GM21786 (cell line): ENCODE results near the gene PDE4D.
"Not testable (repeated sequence)": the region's sequence is repeated elsewhere in the genome, so short reads cannot be mapped to it uniquely, and the experiment has no call there.

Source experiments
- ATAC-seq: cut with Tn5 transposase; IDR thresholded peaks from one replicate; pipeline ENCODE4 v1.9.1; 2021; ENCODE audit not compliant: unreplicated experiment

The PDE4D gene

DNA sequence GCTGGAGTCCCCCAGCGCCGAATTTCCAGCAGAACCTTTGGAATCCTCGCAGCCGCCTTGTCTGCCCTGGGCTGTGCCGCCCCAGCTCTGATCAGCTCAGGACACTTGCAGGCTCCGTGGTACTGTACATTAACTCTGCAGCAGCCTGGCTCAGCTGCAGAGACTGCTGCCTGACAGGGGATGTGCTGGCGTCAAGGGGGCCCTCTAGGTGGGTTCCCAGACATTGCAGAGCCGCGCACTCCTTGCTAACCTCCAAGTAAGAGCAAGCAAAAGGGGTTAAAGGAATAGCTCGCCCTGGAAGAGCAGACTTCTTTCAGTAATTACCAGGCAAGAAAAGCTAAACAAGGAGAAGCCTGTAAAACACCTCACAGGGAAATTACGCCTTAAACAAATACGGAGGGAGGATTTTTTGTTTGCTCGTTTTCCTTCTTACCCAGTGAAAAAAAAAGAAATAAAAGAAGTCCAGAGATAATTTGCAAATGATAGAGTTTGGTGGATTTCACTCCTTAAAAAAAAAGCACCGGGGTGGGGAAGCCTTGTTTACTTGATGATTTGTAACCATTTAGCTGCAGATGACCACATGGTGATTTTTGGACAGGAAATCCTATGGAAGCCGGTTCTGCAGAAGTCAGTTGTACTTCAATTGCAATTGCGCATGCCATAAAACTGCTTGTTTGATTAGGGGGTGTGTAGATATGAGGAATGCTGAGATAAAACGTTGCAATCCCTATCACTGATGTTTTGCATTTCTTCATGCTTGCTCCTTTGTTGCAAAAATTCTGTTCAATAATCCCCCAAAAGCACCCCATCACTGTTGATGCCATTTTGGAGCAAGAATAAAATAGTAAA, 305.8 kb downstream of the PDE4D start:
- no peak for ATAC-seq

DNA sequence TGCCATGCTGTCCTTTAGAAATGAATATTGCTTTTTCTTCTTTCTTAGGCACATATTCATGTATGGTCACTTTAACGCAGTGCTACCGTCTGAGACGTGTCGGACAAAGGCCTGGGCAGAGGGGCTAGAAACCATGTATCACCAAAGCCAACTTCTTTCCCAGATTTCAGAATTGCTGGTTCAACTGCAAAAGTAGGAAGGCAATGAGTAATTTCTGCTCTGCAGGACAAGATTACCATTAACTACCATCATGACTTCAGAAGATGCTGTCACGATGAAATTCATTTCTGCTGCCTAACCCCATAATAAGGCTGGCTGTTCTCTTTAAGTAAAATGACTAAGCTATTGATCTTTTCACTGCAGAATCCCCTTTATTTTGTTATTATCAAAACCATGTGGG, 306.7 kb downstream of the PDE4D start:
- ATAC-seq: no peak

DNA sequence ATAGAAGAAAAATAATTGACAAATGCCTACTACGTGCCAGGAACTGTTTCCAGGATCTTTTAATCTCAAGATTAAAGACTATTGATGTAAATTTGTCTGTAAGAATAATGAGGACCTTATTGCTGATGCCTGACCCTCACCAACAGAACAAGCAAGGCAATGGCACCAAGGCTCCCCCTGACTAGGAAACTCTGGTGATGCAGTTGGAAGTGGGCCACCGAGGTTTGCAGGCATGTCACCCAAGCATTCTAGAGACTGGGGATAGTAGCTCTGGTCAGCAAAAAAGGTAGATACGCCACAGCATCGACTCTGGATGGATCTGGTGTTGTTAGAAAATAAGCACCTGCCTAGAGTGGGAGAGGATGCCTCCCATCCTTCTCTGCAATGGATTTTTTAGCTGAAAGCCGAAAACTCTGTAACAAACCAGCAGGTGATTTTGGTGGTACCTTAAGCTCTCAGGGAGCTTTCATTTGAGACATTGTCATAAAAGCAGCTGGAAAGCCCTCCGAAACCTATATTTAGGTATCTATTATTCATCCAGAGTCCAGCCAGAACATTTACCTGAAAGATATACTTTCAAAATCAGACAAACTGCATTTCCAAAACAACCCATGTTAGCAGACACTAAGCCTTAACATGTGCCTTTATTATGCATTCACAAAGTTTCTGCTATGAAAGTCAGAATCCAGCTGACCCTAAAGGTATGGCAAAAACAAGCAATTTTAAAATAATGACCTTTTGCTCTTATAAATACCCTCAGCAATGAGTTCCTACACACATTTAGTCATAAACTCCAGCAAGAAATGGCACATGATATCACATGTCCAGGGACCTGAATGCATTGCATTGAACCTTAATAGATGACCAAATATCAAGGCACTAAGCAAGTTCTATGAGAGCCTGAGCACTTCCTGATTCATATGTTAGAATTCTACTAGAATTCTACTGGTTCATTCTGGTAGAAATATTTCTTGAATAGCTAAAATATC, 308.4 kb downstream of the PDE4D start:
- ATAC-seq: no peak

DNA sequence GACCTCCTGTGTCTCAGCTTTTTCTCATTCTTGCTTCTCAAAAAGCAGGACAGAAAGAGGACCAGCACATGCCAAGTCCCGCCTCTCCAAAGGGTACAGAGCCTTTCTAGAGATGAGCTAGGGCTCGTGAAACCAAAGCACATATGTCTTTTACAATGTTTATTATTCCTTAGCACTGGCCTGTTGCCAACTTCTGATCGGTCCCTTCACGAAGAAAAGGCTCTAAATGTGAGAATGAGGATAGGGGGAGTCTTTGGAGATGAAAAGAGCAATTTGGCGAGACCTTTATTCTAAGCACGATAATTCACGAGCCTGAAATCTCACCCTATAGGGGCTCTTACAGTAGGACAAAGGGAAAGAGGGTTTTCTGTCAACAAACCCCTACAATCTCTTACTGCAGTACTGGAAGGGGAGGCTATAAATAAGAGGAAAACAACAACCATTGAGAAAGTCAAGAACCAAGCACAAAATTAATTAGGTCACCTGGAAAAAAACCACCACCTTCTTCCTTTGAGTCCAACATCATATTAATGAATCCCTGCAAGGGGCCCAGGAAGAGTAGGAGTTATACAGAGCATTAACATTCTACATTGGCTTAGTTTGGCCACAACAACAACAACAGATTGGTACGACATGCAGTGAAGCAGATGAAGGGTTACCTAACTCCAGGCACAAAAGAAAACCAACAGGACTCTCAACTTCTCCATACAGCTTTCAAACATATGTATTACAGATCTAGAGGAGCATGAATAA, 309.5 kb downstream of the PDE4D start:
- no peak for ATAC-seq

DNA sequence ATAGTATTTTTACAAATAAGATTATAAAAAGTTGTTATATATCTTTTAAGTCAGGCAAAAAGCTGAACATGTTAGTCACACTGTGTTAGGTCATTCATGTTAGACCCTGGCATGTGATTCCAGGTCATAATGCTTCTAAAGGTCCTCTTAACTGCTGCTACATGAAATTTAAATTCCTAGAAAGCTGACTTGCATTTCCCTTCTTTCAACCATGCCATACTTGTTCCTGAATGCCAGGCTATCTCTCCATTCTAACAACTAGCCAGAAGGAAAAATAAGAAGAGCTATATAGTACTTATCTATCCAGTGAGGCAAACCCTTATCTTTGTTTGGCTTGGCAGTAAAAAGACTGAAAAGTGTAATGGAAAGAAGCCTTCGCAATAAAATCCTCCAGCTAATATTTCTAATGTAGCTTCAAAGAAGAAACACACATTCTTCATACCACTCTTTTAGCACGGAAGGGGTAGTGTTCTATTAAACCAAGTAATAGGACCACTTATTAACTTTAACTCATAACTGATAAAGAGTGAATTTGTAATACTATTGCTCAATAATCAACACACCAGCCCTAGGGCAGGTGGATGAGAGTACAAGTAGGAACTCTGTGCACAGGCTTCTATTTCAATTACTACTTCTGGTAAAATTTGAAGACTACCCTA, 310.2 kb downstream of the PDE4D start:
- ATAC-seq: no peak

DNA sequence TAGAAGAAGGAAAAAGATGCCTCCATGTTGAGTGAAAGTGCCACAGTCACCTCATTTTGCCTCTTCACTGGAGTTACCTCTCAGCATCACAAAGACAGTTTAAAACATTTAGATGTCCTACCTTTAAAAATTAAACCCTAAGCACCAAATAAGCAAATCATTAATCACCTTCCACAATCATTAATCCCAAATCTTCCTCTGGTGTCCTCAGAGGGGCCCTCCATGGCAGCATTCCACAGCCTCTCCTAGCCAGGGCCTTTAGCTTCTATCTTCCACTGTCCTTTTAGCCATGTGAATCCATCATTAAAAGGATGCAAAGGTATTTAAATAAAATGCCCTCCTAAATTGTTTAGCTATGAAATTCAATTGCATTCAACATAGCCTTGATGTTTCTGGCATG, 310.8 kb downstream of the PDE4D start:
- no peak for ATAC-seq

DNA sequence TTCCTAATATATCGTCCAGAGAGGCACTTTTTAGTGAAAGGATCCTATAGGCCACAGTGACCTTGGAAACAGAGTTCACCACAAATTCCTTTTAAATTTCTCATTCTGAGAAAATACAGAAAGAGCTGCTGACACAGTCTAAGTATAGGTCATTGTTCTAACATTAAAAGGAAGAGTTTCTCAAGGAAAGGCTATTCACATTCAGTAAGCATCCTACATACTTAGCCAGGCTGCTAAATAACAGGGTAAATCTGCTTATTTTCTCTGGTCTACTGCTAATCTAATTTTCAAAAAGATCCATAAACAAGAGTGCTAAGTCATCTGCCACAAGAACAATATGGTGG, 313.7 kb downstream of the PDE4D start:
- ATAC-seq: no peak

DNA sequence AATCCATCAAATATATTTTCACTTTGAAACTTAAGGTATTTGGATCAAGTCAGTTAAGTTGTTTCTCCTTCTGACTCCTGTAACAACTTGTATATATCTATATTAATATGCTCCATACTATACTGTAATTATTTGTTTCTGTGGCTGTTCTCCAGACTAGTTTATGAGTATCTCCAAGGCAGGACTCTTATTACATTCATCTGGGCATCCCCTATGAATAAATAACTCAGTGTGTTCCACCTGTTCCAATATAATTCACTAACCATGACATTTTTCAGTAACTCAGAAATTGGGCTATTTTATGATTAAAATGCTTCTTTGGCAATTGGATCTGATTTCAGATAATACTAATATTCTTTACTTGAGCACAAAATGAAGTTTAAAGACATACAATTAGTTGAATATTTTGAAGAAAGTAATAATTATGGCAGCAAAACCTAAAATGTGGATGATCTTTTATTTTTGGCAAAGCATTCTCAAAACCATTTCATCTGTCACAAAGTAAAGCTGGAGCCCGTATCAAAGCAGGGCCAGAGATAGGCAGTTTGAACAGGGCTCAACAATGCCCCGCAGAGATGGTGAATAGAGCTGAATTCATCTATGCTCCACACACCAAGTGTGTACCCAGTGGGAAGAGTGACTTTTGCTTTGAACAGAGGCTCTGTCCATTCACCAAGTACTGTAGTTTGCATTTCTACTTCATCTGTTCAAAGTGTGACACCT, 314.3 kb downstream of the PDE4D start:
- ATAC-seq: no peak

DNA sequence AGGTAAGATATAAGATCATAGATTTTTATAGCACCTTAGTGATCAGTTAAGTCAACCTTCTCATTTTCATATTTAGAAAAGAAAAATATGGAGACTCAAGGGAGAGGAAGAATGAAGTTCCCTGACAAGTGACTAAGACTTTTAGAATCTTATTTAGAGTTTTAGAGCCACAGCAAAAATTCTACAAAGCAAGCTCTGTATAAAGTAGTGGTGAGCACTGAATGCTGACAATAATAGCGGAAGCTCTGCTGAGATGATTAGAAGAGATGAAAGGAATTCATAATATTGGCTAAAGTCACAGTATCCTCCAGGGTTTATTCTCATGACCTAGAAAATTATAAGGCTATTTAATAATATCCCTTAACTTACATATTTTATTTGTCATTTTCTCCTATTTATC, 316.0 kb downstream of the PDE4D start:
- no peak for ATAC-seq

DNA sequence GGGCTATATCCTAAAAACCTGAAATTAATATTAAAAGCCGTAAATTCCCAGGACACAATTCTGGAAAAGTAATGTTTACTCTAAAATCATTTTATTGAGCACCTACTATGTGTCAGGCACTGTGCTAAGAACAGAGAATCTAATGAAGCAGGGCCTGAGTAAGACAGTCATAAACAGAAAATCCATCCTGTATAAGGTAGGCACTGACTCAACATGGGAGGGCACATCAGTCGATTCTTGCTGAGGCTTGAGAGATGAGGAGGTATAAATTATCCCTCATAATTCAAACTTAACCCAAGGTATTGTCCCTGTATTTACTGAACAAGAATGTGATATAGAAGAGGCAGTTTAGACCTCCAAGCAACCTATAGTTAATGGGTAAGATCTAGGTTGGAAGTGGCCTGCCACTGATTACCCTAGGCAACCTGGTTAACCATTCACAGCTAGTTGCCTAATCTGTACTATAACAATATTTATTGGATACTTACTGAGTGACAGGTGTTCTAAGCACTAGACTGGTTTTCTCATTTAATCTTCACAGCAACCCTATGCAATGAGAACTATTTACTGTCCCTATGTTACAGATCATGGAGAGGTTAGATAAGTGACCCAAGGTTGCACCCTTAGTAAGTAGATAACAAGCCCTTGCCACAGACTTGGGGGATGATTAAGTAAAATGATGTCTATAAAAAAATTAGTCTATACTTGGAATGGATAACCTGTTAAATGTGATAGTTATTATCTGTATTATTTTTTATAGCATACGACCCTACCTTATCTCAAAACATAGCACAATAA, 317.7 kb downstream of the PDE4D start:
- no peak for ATAC-seq

DNA sequence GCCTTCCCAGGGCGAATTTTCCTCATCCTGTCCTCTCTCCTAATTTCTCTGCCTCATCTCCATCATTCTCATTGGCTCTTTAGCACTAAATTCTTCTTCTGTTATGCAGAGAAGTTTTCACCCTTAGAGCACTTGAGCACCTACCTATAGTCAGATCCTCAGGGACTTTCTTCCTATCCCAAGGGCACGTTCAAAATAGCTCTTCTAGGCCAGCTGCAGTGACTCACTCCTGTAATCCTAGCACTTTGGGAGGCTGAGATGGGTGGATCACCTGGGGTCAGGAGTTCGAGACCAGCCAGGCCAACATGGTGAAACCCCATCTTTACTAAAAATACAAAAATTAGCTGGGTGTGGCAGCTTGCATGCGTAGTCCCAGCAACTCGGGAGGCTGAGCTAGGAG, 320.0 kb downstream of the PDE4D start:
- not testable (repeated sequence) for ATAC-seq

DNA sequence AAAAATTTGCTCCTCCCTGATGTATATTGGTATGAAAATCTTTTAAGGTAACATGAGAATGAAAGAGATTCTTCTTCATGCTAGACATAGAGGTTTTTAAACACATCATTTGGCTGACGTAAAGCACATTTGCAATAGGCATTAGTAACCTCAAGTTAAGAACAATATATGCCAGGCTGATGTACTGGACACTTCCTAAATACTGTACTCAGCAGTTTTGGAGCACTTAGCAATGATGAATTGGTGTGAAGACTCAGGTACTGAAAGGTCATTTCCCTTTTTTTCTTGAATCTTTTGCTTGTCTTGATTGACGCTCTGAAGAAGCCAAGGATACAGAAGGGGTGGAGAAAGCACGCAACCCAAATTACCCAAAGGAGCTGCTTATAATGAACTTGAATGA, 322.5 kb downstream of the PDE4D start:
- ATAC-seq: no peak

DNA sequence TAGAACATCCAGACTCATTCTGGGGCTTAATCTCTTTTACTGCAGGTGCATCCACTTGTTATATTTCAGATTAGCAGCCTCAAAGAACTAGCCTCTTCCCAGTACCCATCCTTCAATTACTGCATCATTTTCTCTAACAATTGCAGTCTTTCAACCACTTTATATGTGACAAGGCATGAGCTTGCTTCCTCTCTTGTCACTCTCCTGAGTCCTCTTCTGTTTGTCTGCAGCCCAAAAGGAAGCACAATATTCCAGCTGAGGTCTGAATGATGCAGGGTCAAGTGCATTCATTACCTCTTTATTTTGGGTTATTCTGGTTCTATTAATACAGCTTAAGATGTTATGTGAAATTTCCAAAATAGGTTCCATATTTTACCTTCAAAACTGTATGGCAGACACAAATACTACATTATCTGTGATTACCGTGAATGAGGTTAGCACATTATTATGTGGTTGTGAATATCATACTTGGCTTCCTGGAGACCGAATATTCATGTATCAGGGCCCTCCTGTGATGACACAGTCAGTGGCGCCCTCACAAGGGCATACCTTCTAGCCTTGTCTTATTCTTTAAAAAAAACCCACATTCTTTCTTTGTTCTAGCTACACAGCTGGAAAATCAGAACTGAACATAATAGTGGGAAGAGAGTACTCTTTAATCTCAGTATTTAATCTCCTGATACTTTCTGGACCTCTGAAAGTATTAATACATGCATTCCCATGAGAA, 323.8 kb downstream of the PDE4D start:
- no peak for ATAC-seq

DNA sequence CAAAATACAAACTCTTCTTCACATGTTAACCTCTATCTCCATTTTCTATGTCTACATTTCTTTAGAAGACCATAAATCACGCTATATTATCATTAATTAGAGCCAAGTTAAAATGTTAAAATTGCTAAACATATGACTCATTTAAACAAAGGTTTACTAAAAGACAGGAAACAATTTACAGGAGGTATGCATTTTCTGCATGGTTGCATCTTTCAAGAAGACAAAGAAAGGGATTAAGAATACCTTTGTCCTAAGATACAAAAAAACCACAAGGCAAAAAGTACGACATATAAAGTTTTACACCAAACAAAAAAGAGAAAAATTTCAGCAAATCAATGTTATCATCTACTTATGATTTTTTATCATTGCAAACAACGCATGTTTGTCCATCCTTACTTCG, 324.4 kb downstream of the PDE4D start:
- no peak for ATAC-seq

DNA sequence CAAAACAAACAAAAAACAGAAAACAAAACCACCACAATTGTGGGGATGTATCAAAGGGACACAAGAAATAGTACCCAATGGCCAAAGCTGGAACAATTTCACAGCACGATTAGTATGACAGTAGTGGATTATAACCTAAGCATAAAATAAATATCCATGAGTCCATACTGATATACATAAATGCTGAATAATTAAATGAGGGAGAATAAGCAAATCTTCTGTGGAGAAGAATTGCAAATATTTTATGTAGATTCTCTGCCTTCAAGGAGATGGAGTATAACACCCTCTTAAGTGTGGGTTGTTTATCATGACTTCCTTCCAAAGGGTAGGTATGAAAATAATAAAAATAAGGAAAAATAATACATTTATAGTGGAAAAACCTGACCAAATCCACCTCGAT, 325.4 kb downstream of the PDE4D start:
- ATAC-seq: no peak

DNA sequence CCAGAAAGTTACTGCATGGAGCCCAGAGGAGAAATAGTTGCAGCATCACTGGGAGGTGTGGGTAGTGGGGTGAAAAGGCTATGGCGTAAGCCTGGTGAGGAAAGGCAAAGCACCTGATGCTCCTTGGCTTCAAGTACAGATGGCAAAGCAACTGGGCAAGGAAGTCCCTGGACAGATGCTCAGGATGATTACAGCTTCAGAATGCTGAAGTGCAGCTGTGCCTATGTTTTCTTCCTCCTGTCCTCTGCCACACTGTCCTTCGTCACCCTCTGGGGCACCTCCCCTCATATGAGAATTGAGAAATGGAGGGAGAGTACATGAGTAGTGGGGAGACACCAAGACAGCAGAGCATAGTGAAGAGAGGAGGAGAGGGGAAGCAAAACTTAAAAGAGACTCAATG, 328.0 kb downstream of the PDE4D start:
- ATAC-seq: no peak

DNA sequence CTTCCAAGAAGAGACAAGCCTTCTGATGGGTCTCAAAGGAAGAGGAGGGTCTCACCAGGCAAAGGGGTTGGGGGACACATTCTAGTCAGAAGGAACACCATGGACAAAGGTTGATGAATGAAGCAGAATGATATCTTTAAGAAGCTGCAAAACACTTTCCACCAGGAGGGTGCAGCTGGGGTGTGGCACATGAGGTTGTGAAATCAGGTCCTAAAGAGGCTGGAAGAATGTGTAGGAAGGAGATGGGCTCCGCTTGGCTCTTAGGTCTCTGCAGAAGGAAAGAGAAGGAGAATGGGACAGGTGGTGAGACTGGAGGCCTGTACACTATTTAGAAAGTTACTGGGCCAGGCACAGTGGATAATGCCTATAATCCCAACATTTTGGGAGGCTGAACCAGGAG, 328.6 kb downstream of the PDE4D start:
- no peak for ATAC-seq

DNA sequence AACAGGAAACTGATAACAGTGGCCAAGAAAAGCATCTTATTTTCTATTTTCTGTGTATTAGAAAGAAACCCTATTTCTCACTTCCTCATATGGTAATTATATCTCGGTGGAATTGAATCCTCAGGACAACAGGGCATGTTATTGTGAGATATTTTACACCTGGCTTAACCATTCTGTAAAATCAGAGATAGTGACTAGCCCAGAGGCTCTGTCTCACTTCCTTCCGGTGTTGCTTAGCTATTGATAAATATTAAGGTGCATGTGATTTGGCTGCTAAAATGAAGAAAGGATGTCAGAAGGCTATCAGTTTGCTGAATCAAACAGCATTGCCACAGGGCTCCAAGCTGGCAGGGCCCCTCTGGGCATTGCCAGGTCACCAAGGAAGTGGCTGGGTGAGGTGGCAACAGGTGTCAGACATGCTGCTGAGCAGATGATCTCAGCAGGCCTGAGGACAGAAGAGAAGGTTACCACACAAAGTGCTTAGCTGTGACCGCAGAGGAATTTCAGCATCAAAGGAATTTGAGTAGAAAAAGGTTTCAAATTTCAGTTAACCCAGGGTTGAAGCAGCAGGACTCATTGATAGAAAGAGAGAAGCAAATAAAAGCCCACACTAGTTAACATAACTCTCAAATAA, 330.7 kb downstream of the PDE4D start:
- peak; percentile 93 for ATAC-seq
